Activated T-cell treated with anti-CD3 and anti-CD28 coated beads, Interleukin-2, amount 50 U/mL, for 4 hours (primary cell): ENCODE results near the gene PER2. TPM values are rescaled to one million over a fixed set of nuclear protein-coding genes. Genes with fewer than 3 reads are reported as not detected.

Experiments
- ATAC-seq, 2 donors: fragments of 200-7000 bp; cut with Tn5 transposase; one replicate each; pipeline ENCODE4 v1.10.0; 2021
- DNase-seq: peaks from one replicate; pipeline ENCODE4 v3.0.0-alpha.2; 2020
- H3K27me3 Mint-ChIP-seq: one replicate; pipeline ENCODE4 v1.8.0; 2021; ENCODE audit warnings: low read depth, mixed read lengths
- H3K36me3 Mint-ChIP-seq: one replicate; pipeline ENCODE4 v1.8.0; 2022; ENCODE audit warnings: mixed read lengths; ENCODE audit not compliant: insufficient read depth
- H3K4me1 Mint-ChIP-seq: one replicate; pipeline ENCODE4 v1.8.0; 2021; ENCODE audit warnings: low read depth, mixed read lengths
- H3K4me3 Mint-ChIP-seq: one replicate; pipeline ENCODE4 v1.8.0; 2021; ENCODE audit warnings: mild to moderate bottlenecking, moderate library complexity, mixed read lengths
- H3K9me3 Mint-ChIP-seq: one replicate; pipeline ENCODE4 v1.8.0; 2021; ENCODE audit warnings: mixed read lengths
- total RNA-seq, 3 donors: library from RNA; stranded (reverse); gene quantifications; one replicate each; pipeline ENCODE4 v1.2.1, GENCODE V29; 2021

Gene PER2
- total RNA-seq, 3 donors from 2014 or later: 22.8 to 25.4 (median 24.6) TPM

DNA sequence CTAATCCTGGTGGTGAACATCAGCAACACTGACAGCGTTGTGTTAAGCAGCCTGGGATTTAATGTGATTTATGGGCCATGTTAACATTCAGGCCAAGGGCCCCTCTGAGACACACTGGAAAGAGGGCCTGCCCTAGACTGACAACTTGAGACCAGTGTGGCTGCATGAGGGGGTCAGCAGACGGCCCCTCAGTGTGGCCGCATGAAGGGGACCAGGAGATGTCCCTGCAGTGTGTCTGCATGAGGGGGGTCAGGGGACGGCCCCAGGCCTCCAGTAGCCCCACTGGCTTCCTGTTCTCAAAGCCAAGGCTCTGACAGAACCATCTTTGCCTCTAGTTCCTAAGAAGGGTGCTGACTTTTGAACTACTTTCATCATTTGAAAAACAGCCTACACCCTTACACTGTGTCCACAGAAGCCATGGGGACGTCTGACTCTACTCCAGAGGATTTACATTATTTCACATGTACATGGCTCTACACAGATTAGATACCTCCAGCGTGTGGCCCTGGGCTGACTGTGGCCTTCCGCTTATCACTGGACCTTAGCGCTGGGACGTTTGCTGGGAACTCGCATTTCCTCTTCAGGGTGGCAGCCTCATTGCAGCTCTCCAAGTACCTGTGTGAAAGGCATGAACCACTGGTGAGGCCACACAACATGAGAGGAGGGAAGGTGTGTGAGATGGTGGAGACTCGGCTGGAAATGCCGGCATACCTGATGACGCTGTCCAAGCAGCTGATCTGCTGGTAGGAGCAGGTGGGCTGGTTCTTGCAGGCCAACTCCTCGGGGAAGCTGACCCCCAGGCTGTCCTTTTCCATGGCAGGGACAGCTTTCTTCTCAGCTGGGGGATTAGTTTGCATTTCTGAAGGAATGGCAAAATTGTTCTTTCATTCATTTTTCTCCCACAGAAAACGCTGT lies 30.4 kb downstream of the PER2 start:
- Mint-ChIP-seq H3K4me1 (no peaks in the 10 kb centered on the region), H3K9me3 (no peaks in the 10 kb centered on the region), H3K4me3 (no peak overlapping the region), H3K36me3 (peaks cover 26% of the 10 kb centered on the region), H3K27me3 (no peaks in the 10 kb centered on the region)
- ATAC-seq (no peak), DNase-seq (no peak)

DNA sequence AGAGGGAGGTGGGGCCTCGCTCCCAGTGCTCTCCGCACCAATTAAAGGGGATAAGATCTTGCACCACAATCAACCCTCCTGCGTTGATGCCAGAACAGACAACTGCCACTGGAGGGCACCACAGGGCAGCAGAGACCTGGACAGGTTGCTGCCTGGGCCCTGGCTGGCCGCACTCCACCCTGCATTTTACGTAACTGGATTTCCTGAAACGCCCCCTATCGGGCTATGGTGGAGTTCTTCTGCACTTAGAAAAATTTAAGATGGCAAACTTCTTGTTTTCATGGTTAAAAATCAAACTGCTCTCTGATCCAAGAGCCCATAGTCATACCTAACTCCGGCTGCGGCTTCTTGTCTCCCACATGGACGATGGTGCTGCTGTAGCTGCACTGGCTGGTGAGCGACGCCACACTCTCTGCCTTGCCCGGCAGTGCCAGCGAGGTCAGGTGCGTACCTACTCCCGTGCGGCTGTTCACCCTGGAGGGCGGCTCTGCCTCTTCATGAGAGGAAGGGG lies 31.8 kb downstream of the PER2 start:
- H3K4me1 Mint-ChIP-seq: no peaks in the 10 kb centered on the region
- peaks cover 29% of the 10 kb centered on the region for H3K36me3 Mint-ChIP-seq
- DNase-seq: peak; percentile 64
- H3K4me3 Mint-ChIP-seq: no peak overlapping the region
- H3K27me3 Mint-ChIP-seq: no peaks in the 10 kb centered on the region
- peak; percentile 82 to 88 for ATAC-seq
- no peaks in the 10 kb centered on the region for H3K9me3 Mint-ChIP-seq

DNA sequence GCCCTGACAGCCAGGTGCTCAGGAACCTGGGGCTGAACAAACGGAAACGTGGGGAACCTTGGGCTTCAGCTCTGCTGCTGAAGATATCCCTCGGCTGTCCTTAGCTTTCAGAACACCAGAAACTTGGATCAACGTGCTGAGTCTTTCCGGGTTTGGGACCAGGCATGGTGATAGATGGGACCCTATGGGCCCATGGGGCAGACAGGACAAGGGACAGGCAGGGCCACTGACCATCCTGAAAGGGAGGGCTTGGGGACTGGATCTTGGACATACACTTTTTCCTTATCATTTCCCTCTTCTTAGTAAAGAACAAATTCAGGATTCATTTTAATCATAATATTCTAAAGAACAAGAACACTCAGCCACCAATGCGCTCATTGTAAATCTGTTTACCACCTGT lies 32.3 kb downstream of the PER2 start:
- DNase-seq (no peak), ATAC-seq (no peak)
- Mint-ChIP-seq H3K4me1 (no peaks in the 10 kb centered on the region), H3K4me3 (no peak overlapping the region), H3K27me3 (no peaks in the 10 kb centered on the region), H3K36me3 (peaks cover 28% of the 10 kb centered on the region), H3K9me3 (no peaks in the 10 kb centered on the region)

GRCh38 chr2:238255636-238256035 lies 32.8 kb downstream of the PER2 start:
- no peak for ATAC-seq
- Mint-ChIP-seq H3K36me3 (peaks cover 31% of the 10 kb centered on the region), H3K9me3 (no peaks in the 10 kb centered on the region), H3K4me1 (no peaks in the 10 kb centered on the region), H3K4me3 (no peak overlapping the region), H3K27me3 (no peaks in the 10 kb centered on the region)
- no peak for DNase-seq

DNA sequence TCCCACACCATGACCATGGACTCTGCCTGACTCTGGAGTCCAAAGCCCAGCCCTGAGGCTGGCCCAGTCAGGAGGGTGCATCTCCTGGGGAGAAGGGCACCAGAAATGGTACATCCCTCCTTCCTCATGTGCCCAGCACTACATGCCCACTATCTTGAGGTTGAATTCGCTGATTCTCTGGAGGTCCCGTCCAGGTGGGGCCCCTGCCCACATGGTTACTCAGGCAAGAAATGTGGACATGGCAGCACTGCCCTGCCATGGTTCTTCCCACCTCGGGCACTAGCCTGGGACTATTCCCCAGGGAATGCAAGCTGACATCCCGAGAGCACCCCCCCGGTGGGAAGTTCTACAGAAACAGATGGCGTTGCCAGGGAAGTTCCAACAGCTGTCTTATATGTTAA lies 33.3 kb downstream of the PER2 start:
- DNase-seq: no peak
- Mint-ChIP-seq H3K9me3 (no peaks in the 10 kb centered on the region), H3K36me3 (peaks cover 29% of the 10 kb centered on the region), H3K4me3 (no peak overlapping the region), H3K27me3 (no peaks in the 10 kb centered on the region), H3K4me1 (no peaks in the 10 kb centered on the region)
- ATAC-seq: no peak

- no peaks in the 10 kb centered on the region for H3K4me1 Mint-ChIP-seq
Observed at GRCh38 chr2:238254095-238254723, 34.2 kb downstream of the PER2 start.

GRCh38 chr2:238252766-238253630 lies 35.4 kb downstream of the PER2 start:
- H3K9me3 Mint-ChIP-seq: no peaks in the 10 kb centered on the region
- no peak overlapping the region for H3K4me3 Mint-ChIP-seq
- peaks cover 26% of the 10 kb centered on the region for H3K36me3 Mint-ChIP-seq
- H3K4me1 Mint-ChIP-seq: no peaks in the 10 kb centered on the region
- DNase-seq: no peak
- no peaks in the 10 kb centered on the region for H3K27me3 Mint-ChIP-seq
- ATAC-seq: no peak

More at GRCh38 chr2:238254095-238254723, 34.2 kb downstream of the PER2 start:
- Mint-ChIP-seq H3K36me3 (peaks cover 28% of the 10 kb centered on the region), H3K9me3 (no peaks in the 10 kb centered on the region), H3K27me3 (no peaks in the 10 kb centered on the region), H3K4me3 (no peak overlapping the region)
- no peak for ATAC-seq
- no peak for DNase-seq

DNA sequence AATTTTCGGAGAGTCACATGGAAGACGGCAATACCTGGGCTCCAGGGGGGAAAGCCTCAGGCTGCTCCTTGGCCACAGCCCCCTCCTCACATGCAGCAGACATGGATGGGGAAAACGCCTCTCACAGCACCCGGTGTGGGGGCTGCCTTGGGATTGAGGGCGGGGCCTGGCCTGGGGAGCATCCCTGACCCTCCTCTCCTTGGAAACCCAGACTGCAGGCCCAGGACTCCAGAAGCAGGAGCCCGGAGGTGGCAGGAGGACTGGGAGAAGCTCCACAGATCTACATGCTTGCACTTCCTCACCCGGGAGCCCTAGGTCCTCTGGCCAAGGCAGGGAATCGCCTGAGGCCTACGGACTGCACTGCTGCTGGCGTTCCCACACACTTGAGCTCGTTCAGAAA lies 36.4 kb downstream of the PER2 start:
- DNase-seq (no peak), ATAC-seq (no peak)
- Mint-ChIP-seq H3K4me1 (no peaks in the 10 kb centered on the region), H3K27me3 (no peaks in the 10 kb centered on the region), H3K36me3 (peaks cover 30% of the 10 kb centered on the region), H3K9me3 (no peaks in the 10 kb centered on the region), H3K4me3 (no peak overlapping the region)

DNA sequence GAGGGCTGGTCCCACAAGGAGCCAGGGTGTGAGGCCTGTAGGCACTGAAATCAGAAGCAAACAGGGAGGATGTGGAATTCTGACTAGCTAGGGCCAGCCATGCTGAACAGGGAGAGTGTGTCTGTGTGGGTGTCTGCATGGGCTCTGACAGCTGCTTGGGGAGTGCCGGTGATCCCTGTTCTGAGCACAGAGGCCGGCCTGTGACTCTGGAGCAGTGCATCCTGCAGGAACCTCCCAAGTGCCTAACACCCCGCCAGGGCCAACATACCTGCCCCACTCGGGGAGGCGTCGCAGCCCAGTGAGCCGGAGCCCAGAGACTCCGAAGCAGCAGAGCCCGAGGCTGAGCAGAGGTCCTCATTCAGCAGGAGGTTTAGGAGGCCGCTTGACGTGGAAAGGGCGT lies 37.1 kb downstream of the PER2 start:
- DNase-seq: no peak
- Mint-ChIP-seq H3K27me3 (no peaks in the 10 kb centered on the region), H3K4me1 (no peaks in the 10 kb centered on the region), H3K36me3 (peaks cover 32% of the 10 kb centered on the region), H3K4me3 (no peak overlapping the region), H3K9me3 (no peaks in the 10 kb centered on the region)
- no peak for ATAC-seq

GRCh38 chr2:238250896-238251295 lies 37.5 kb downstream of the PER2 start:
- Mint-ChIP-seq H3K9me3 (no peaks in the 10 kb centered on the region), H3K27me3 (no peaks in the 10 kb centered on the region), H3K36me3 (peaks cover 34% of the 10 kb centered on the region), H3K4me1 (no peaks in the 10 kb centered on the region), H3K4me3 (no peak overlapping the region)
- ATAC-seq: no peak
- DNase-seq: no peak

GRCh38 chr2:238247841-238248453 lies 40.5 kb downstream of the PER2 start:
- H3K9me3 Mint-ChIP-seq: no peaks in the 10 kb centered on the region
- DNase-seq (no peak), ATAC-seq (no peak)
- peaks cover 37% of the 10 kb centered on the region for H3K36me3 Mint-ChIP-seq
- no peak overlapping the region for H3K4me3 Mint-ChIP-seq
- H3K4me1 Mint-ChIP-seq: no peaks in the 10 kb centered on the region
- no peaks in the 10 kb centered on the region for H3K27me3 Mint-ChIP-seq

- ATAC-seq: no peak
- no peak for DNase-seq
- Mint-ChIP-seq H3K4me3 (no peak overlapping the region), H3K36me3 (peaks cover 35% of the 10 kb centered on the region), H3K27me3 (no peaks in the 10 kb centered on the region), H3K9me3 (no peaks in the 10 kb centered on the region), H3K4me1 (no peaks in the 10 kb centered on the region)
Observed at GRCh38 chr2:238247002-238247822, 41.2 kb downstream of the PER2 start.

GRCh38 chr2:238244151-238244550 lies 44.3 kb downstream of the PER2 start:
- Mint-ChIP-seq H3K9me3 (no peaks in the 10 kb centered on the region), H3K27me3 (no peaks in the 10 kb centered on the region), H3K4me3 (no peak overlapping the region), H3K36me3 (peaks cover 24% of the 10 kb centered on the region), H3K4me1 (peaks cover 6% of the 10 kb centered on the region)
- no peak for ATAC-seq
- no peak for DNase-seq
